HG02970 (cell line): ENCODE data around the gene PDE4D.

Experiments
- ATAC-seq: cut with Tn5 transposase; IDR thresholded peaks from one replicate; pipeline ENCODE4 v1.9.1; 2021; ENCODE audit warnings: mild to moderate bottlenecking, moderate library complexity, moderate number of reproducible peaks; ENCODE audit not compliant: unreplicated experiment, low FRiP score

PDE4D gene

GRCh38 chr5:58988938-58989337 lies 904.6 kb downstream of the PDE4D start:
- ATAC-seq, result no peak

- ATAC-seq, result no peak
Observed at GRCh38 chr5:58987193-58987592, 906.3 kb downstream of the PDE4D start.

DNA sequence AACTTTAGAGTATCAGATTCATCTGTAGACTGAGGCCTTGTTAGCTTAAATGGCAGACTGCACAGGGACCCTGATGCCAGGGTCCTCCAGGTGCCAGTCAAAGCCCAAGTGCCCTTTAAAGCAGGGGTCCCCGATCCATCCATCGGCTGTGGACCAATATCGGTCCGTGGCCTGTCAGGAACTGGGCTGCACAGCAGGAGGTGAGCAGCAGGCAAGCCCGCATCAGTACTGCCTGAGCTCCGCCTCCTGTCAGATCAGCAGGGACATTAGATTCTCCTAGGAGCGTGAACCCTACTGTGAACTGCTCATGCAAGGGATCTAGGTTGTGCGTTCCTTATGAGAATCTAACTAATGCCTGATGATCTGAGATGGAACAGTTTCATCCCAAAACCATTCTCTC lies 907.2 kb downstream of the PDE4D start:
- no peak for ATAC-seq

- ATAC-seq, result no peak
Observed at GRCh38 chr5:58985759-58986158, 907.8 kb downstream of the PDE4D start.

GRCh38 chr5:58985311-58985710 lies 908.2 kb downstream of the PDE4D start:
- no peak for ATAC-seq

- ATAC-seq, result no peak
Observed at GRCh38 chr5:58983526-58984452, 909.7 kb downstream of the PDE4D start.

- no peak for ATAC-seq
Observed at GRCh38 chr5:58980890-58981289, 912.6 kb downstream of the PDE4D start.

GRCh38 chr5:58979090-58979489 lies 914.4 kb downstream of the PDE4D start:
- no peak for ATAC-seq

- no peak for ATAC-seq
Observed at GRCh38 chr5:58974601-58975000, 918.9 kb downstream of the PDE4D start.

DNA sequence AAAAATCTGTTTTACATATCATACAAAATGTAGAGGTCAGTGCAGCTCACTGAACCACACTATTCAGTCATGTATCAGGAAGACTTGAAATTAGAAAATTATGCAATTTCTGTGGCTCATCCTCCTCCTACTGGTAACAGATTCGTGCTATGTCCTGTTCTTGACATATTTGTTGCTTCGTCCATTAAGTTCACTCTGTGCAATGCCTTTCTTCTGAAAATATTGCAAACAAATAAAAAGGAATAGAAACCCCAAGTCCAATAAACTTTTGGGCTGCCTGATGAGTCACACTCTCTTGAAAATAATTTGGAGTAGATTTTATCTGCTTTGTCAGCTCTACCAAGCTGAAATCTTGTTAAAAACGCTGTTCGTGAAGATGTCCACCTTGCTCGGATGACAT lies 919.4 kb downstream of the PDE4D start:
- ATAC-seq, result no peak

DNA sequence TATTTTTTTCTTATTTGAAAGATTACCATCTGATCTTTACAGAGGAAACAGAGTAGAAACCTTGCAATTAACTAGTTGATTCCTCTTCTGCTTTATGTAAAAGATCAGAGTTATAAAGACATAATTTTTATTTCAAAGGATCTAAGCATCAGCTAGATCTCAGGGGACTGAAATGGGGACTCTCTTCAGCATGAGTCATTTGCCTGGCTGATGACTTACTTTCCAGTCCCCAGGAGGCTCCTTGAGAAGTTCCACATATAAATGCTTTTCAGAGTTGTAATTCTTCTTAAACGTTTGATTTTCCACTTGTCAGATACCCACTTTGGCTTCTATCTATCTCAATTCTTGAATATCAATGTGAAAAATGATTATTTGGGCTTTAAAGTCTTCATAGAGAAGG lies 921.2 kb downstream of the PDE4D start:
- no peak for ATAC-seq

GRCh38 chr5:58970766-58971165 lies 922.8 kb downstream of the PDE4D start:
- ATAC-seq, result no peak

GRCh38 chr5:58969795-58970194 lies 923.7 kb downstream of the PDE4D start:
- ATAC-seq, result no peak

DNA sequence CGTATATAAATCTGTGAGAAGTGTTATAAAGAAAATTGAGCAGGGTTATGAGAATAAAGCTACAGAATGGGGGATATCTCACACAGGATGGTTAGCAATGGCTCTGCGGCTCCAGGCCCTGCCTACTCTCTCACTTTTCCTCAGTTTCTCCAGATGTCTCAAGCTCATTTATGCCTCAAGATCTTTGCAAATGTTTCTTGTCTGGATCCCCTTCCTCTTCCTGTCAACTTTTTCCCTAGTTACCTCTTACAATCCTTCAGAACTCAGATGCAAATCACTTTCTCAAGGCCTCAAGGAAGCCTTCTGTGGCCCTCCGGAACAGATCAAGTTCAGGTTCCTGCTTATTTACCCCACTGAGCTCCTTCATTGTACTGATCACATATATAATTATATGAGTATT lies 924.3 kb downstream of the PDE4D start:
- no peak for ATAC-seq

- no peak for ATAC-seq
Observed at GRCh38 chr5:58968350-58968749, 925.2 kb downstream of the PDE4D start.

DNA sequence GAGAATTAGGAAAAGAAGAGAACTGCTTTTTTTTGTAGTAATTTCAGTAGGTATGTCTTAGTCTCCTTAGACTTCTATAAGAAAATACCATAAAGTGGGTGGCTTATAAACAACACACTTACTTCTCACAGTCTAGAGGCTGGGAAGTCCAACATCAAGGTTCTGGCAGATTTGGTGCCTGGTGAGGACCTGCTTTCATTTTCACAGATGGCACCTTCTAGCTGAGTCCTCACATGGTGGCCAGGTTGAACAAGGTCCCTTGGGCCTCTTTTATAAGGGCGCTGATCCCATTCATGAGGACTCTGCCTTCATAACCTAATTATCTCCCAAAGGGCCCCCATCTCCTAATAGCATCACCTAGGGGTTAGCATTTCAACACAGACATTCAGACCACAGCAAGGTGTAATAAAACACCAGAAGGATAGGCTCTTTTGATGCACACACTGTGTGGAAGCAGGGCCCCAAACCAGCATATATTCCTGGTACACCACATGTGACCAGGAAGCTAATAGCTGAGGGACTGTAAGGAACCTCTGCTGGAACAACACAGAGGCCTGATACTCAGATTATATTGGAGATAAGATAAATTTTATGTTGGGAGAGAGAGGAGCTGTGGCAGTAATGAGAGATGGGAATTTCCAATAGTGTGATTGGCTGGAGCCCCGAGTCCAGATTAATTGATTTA lies 925.8 kb downstream of the PDE4D start:
- ATAC-seq, result no peak

DNA sequence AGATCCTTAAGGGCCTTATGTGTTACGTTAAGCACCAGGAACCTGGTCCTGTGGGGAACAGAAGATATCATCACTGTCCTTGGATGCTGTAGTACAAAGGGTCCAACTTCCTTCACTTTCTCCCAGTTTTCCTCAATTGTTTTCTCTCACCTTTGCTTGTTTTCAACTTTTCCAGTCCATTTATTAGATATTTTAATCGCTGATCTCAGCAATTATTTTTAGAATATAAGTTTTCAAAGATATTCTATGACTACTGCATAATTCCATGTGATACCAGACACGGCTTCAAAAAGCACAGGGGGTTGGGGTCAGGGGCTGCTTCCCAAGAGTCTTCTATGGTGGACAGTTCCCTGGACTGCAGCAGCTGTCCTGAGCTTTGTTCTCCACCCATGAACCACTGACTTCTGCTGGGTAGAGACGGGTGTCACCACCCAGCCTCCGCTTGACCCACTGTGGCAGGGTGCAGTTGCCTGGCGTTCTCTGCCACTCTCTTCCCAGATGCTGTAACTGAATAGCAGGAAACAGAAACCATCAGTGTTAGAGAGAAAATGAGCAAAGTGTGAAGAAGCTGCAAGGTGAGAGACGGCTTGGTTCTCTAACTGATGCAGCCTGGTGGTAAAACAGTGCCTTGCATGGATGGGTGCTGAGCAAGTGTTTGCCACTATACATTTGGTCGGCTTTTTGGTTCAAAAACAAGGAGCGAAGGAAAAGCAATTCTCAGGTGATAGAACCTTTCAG lies 927.7 kb downstream of the PDE4D start:
- ATAC-seq, result no peak

- no peak for ATAC-seq
Observed at GRCh38 chr5:58963821-58964220, 929.7 kb downstream of the PDE4D start.

DNA sequence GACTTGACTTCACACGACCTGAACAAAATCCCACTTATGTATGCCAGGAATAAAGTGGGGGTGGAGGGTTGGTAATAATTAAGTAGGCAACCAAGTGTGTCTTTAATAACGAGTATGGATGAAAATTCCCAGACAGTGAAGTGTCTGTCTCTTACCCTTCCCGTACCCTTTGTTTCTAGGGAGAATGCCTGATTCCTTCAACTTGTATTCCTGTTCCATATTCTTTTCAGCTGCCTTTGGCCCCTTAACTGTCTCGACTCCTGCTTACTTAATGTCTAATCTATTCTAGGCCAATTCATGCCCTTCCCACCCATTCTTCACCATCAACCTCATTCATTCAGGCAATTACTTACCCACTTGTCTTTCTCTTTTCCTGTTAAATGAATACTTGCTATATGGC lies 930.2 kb downstream of the PDE4D start:
- no peak for ATAC-seq

DNA sequence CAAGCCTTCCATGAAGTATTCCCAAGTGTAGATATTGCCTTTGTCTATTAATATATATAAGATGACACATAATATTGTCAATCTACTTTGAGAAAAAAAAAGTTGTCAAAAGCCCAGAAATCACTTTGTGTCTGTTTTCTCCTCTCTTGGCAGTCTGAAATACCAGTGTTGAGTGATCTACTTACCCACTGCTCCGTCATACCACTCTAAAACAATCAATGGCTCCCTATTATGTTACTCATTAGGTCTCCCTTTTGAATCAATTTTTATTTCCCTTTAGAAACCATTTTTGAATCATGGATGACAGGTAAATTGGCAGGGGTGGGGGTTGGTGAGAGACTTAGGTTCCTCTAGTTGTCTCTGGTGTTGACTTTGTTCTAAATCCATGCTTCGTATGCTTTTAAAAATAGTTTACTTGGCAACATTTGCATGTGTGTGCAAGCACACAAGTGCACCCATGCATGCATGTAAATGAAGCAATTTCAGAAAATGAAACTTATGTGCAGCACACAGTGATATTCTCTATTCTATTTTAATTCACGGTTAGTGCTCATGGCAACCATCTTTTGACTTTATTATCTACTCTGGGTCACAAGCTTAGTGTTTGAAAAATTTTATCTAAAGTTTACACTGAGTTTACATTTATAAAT lies 931.8 kb downstream of the PDE4D start:
- ATAC-seq, result no peak

DNA sequence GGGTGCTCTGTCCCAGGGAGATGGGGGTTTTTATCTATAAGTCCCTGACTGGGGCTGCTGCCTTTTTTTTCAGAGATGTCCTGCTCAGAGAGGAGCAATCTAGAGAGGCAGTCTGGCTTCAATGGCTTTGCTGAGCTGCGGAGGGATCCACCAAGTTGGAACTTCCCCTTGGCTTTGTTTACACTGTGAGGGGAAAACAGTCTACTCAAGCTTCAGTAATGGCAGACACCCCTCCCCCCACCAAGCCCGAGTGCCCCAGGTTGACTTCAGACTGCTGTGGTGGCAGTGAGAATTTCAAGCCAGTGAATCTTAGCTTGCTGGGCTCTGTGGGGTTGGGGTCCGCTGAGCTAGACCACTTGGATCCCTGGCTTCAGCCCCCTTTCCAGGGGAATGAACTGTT lies 934.8 kb downstream of the PDE4D start:
- no peak for ATAC-seq
